ENCODE data around the gene NEB.

DNA sequence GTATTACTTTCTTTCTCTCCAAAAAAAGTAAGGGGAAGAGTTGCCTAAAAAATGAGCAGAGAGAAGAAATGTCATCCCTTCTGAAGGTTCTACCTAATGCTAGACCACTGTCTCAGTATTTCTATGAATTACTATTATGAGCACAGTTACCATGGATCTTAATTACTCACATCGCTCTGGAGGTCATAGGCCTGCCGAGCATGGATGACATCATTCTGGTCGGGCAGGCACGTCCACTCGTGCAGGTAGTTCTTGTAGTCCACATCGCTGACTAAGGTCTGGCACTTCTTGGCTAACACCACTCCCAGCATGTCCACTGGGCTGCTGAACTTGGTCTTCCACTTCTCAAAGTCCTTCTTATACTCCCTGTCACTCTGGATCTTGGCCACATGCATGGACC lies 106.9 kb downstream of the NEB start:
- TF ChIP-seq POLR2AphosphoS5 (IDR thresholded peaks at IDR 0.05) (no peak), POLR2A (IDR thresholded peaks at IDR 0.05) (no peak)
